NCI-H2081 treated with DMSO at 0.1 percent for 48 hours (cell line): ENCODE data around the gene PSMD7.
"Not testable (repeated sequence)": the region's sequence is repeated elsewhere in the genome, so short reads cannot be mapped to it uniquely, and the experiment has no call there.

Experiments
- DNase-seq: peaks from one replicate; lab custom pipeline; 2025; lab: John Stamatoyannopoulos, UW

Gene PSMD7

DNA sequence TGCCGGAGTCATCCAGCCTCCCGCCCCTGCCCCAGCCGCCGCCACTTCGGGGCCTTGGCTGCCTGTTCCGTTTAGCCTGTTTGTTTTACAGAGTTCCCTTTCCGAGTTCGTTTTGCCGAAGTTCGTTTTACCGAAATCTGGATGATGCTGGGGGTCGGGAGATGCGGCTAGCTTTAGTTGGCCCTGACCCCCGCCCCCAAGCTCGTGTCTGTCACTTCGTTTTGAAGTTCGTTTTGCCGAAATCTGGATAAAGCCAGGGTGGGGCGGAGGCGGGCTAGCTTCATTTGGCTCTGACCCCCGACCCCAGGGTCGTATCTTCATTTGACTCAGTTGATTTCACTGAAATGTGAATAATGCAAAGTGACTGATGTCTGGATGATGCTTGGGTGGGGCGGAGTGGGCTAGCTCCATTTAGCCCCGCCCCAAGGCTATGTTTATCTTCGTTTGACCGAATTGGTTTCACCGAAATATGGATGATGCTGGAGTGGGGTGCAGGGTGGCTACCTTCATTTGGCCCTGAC is 591 bp downstream of the PSMD7 start:
- no peak for DNase-seq

DNA sequence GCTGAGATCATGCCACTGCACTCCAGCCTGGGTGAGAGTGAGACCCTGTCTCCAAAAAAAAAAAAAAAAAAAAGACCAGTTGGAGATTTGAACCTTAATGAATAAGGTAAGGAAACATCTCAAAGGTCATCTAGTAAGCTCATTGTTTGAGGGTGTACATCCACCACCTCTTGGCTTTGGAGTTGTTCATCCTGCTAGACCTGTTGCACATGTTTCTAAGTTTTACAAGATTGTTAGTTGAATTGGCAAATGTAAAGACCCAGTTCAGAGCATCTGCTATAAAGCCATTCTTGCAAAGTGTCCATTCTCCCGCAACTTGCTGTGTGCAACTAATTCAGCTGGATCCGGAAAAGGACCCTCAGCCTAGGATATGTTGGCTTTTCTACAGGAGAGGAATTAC is 1.5 kb downstream of the PSMD7 start:
- no peak for DNase-seq

DNA sequence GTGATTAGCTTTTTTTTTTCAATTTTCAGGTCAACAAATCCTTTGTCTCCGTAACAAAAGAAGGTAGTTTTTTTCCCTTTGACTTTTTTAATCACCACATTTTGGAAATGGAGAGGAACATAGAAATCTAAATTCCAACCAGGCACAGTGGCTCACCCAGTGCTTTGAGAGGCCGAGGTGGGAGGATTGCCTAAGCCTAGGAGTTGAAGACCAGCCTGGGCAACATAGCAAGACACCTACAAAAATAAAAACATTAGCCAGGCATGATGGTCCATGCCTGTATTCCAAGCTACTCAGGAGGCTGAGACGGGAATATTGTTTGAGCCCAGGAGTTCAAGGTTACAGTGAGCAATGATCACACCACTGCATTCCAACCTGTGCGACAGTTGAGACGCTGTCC is 5.7 kb downstream of the PSMD7 start:
- DNase-seq: no peak

DNA sequence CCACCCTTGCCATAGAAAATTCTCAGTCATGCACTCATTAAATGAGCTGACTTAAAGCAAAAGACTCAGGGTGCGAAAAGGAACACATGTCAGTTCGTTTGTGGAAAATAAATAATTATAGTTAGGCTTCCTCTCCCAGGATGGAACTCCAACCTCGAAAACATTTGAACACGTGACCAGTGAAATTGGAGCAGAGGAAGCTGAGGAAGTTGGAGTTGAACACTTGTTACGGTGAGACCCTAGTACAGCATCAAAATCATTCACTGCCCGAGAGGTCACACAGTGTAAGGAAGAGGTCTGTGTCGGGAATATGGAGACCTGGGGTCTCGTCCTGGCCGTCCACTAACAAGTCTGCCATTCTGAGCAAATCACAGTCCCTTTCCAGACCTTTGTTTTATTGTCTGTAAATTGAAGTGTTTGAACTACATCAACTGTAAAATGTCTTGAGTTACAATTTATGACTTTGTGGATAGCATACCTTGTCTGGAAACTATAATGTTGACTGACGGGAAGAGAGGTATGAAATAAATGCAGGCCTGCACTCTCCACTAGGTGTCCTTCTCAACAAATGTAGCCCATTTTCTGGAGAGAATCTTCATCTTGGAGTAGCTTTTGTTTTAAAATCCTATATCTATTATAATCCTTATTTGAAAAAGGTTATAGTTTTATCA is 7.7 kb downstream of the PSMD7 start:
- no peak for DNase-seq

DNA sequence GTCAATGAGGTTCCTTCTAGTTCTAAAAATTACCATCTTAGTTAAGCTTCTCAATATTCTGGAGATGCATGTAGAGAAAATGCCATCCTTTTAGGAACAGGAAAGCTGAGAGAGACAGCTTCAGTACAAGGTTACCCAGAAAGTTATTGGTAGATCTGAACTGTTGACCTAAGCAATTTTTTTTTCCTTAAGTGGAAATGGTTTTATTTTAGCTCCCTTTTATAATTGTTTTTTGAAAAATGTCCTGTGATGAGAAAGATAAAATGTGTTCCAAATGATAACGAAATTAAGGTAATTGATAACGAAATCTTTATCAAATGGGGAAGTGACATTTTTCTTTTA is 8.2 kb downstream of the PSMD7 start:
- no peak for DNase-seq

DNA sequence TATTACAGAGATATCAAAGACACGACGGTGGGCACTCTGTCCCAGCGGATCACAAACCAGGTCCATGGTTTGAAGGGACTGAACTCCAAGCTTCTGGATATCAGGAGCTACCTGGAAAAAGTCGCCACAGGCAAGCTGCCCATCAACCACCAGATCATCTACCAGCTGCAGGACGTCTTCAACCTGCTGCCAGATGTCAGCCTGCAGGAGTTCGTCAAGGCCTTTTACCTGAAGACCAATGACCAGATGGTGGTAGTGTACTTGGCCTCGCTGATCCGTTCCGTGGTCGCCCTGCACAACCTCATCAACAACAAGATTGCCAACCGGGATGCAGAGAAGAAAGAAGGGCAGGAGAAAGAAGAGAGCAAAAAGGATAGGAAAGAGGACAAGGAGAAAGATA is 8.7 kb downstream of the PSMD7 start:
- no peak for DNase-seq

DNA sequence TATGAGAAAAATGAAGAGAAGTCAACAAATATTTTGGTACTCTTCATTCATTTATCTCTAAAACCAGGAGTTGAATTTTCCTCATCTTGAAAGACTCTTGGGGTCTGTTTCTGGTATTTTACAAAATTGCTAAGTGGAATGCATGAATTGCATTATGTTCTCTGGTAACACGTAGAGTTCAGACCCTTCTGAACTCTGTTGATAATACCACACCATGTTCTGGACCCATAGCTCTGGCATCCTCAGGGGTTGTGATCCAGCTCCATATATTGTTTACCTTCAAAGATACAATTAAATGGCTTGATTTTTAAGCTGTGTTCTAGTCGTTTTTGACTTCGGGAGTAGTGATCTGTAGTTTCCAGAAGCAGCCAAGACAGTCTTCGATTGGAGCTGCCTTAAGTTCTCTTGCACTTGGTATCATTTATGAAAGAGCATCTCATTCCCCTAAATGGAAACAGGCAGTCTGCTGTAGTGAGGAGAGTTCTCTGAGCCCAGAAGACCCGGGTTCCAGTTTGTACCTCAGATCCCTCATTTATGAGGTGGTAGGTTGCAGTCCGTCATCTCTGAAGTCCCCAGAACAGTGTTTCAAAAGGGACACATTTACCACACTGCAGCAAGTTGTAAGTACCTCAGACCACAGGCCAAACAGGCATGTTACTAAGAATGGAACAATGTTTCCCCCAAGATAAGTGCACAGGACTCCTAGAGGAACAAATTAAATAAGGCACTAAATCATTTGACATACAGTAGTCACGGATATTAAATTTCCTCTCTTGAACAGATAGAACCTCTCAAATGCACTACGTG is 9.6 kb downstream of the PSMD7 start:
- no peak for DNase-seq

DNA sequence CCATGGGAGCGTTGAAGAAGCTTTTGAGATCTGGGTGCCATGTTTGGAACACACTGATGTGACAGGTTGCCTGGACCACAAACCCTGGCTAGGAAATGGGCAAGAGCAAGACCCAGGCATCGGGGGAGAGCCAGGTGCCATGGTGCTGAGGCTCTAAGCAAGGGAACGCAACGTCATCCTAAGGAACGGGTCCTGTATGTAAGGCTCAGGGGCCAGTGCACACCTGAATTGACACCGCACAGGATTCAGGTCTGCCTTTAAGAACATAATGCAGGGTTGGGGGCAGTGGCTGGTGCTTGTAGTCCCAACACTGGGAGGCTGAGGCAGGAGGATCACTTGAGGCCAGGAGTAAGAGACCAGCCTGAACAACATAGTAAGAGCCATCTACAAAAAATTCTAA is 10.8 kb downstream of the PSMD7 start:
- no peak for DNase-seq

DNA sequence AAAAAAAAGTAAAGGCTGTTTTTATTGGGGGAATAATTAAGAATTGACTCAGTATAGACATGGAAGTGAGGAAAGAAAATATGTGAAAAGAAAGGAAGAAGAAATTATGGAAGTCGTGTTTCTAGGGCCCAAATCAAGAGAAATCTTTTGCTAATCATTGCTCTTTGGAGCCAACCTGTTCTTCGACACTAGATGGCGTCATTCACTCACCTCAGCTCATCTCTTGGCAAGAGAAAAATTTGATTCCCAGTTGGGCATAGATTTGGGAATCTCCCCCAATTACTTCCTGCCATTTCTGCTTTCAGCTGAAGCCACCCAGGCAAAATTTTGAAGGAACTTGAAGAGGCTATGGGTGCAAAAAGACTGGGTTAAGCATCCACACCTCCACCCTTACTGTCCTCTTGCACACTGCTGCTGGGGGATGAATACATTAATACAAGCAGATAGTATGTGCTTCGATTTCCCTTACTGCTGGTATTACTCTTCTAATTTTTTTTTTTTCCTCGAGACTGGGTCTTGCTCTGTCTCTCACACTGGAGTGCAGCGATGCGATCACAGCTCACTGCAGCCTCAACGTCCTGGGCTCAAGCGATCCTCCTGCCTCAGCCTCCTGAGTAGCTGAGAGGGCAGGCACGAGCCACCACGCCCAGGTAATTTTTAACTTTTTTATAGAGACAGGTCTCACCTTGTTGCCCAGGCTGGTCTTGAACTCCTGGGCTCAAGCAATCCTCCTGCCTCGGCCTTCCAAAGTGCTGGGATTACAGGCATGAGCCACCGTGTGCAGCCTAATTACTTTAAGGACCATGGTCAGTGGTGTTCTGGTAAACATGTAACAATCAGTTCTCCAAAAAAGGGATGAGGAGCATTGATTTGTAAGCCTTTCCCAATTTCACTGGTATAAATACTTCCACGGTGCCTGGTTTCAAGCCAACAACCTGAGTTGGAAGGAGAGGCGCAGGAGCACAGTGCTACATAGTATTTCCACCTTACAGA is 13.5 kb downstream of the PSMD7 start:
- DNase-seq: peak; percentile 16

DNA sequence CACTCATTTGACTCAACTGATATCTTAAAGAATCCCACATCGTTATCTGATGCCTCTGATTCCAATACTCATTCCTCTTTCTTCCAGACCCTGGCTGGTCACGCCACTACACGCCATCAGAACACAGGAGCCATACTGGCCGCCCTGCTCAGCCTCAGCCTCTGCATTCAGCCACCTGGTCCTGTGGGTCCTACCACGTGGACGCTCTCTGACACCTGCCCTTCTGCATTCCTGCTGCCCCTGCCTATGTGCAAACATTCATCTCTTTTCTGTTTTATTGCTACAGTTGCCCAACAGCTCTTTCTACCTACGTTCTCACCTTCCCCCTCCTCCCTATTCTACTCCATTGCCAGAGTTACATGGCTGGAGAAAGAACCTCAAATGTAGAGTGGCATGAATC is 18.4 kb downstream of the PSMD7 start:
- DNase-seq: no peak

DNA sequence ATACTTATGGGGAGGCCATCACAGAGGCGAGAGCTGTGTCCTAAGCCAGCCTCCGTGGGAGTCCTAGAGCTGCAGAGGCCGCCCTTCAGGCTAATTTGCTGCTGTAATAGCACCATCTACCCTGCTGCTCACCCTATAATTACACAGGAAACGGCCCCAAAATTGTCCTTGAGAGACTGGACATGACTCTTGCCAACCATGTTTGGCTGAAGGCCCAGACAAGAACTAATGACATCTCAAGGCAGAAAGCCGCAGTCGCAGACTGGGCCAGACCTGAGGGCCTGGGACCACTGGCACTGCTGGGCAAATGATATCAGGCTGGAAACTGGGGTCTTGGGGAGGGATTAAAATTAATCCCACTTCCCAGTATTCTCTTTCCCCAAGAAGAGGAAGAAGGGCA is 24.1 kb downstream of the PSMD7 start:
- DNase-seq: no peak

DNA sequence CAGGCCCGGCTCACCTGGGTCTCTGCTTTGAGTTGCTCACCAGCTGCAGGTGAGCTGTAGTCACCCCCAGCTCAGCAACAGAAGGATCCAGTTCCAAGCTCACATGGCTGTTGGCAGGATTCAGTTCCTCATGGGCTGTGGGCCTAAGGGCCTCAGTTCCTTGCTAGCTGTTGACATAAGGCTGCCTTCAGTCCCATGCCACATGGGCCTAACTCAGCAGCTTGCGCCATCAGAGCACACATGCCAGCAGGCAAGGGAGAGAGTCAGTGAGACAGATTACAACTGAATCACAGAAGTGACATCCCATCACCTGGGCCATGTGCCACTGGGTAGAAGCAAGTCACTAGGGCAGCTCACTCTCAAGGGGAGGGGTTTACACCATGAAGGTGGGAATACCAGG is 24.7 kb downstream of the PSMD7 start:
- DNase-seq: no peak

DNA sequence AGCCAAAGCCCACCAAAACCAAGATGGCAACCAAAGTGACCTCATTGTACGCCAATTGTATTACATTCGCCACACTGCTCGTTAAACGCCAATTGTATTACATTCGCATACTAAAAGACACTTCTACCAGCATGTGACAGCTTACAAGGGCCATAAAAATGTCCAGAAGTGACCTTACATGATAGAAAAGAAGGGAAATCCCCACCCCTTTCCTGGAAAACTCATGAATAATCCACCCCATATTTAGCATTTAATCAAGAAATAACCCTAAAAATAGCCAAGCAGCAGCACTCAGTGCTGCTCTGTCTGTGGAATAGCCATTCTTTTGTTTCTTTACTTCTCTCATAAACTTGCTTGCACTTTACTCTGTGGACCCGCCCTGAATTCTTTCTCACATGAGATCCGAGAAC is 25.7 kb downstream of the PSMD7 start:
- no peak for DNase-seq

DNA sequence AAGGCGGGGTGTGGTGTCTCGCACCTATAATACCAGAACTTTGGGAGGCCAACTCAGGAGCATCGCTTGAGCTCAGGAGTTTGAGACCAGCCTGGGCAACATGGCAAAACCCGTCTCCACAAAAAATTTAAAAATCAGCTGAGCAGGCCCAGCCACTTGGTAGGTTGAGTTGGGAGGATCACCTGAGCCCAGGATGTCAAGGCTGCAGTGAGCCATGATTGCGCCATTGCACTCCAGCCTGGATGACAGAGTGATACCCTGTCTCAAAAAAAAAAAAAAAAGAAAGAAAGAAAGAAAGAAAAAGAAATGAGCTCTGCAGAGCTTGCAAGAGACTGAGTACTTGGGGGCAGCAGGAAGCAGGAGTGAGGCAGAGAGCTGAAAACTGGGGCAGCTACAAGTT is 28.2 kb downstream of the PSMD7 start:
- not testable (repeated sequence) for DNase-seq

DNA sequence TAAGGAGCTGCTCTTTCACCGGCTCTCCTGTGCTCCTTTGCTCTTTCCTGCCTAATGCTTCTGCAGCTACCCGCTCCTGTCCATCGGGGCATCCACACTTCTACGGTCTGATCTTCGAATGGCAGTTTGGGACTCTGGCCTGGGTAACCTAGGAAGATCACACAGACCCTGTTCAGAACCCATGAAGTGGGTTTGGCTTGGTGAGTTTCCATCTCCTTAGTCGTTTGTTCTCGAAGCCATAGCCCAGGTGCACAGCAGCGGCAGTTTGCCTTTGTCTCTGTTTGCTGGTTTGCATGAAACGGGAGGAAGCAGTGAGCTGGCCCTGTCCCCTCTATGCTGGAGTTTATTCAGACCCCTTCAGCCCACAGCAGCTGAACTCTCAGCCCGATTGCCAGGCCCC is 29.0 kb downstream of the PSMD7 start:
- DNase-seq: no peak

DNA sequence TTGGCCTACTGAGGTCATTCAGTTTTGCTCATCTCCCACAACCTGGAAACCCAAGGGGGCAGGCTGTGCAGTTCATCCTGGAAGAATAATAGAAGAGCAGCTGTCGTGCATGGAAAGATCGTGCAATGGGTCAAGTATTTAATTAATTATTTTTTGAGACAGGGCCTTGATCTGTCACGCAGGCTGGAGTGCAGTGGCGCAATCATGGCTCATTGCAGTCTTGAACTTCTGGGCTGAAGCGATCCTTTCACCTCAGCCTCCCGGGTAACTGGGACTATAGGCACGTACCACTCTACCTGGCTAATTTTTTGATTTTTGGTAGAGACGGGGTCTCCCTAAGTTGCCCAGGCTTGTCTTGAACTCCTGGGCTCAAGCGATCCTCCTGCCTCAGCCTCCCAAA is 31.7 kb downstream of the PSMD7 start:
- DNase-seq: not testable (repeated sequence)

DNA sequence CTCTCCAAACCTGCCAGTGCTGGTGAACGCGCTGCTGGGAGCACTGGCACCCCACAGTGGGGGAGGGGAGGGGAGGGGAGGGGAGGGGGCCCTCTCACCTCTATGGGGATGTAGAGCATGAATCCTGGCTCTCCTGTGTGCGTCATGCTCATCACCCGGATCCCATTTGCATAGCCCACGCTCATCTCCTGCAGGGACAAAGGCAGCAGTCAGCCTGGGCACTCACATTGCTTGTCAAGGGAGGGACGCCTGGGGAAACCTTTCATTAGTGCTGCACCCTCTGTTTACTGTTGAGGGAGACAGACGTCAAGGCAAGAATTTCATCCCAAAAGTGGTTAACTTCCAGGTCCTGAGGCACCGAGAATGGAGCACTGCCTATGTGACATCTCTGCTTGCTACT is 35.9 kb downstream of the PSMD7 start:
- DNase-seq: not testable (repeated sequence)

DNA sequence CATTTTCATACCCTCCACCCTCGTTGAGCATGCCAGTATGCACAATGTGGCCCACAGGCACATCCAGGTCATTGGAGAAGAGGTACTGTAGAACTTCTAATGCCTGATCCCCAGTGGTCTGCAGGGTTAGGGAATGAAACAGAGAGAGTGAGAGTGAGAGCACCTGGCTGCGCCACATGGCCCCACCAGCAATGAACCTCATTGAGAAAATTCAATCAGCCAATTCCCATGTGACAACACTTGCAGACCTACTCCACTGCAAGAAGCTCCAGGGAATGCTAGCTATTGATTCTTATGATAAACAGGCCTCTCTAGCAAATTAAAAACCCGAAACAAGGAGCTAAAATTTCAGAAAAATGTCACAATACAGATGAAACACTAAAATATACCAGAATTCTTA is 40.9 kb downstream of the PSMD7 start:
- not testable (repeated sequence) for DNase-seq

DNA sequence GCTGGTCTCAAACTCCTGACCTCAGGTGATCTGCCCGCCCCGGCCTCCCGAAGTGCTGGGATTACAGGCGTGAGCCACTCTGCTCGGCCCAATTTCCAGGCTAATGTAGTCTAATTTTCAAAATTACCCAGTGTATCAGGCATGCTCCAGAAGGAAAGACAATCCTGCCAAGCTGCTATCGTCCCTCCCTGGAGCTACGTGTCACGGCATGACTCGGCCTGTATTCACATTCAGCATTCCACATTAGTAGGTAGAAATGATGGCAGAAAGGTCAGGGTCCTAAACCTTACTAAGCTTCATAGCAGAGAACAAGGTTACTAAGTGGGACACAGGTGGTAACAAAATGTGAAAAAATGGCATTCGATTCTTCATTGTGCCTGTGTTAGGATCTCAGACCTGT is 42.6 kb downstream of the PSMD7 start:
- DNase-seq: not testable (repeated sequence)

DNA sequence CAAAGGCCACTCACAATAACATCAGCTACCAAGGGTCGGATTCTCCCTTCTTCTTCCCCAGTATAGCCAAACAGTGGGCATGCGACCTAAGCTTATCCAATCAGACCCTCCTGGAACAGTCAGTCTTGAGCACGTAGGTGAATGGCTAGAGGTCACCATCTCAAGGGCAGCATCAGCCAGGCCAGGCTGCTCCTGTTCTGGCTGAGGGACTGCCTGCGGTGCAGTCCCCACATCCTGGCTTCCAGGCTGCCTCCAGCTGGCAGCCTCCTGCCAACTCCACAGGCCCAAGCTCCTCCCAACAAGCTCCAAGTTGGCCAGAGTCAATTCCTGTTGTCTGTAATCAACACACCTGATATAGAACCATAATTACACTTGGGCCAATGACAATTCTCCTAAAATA is 56.4 kb downstream of the PSMD7 start:
- DNase-seq: not testable (repeated sequence)
